ENCODE results near the gene KCNIP3. TPM values are rescaled to one million over a fixed set of nuclear protein-coding genes. Genes with fewer than 3 reads are reported as not detected.

The KCNIP3 gene
- total RNA-seq, 1 experiment from 2014 or later = 19.1 TPM

GRCh38 chr2:95348609-95349567 is 51.7 kb downstream of the KCNIP3 start:
- Histone ChIP-seq H3K27me3 (ENCODE audit: low read length) (no peaks in the 10 kb centered on the region), H3K27ac (ENCODE audit: low read length) (no peak overlapping the region), H3K4me2 (ENCODE audit: low read length) (no peak overlapping the region), H3K79me2 (ENCODE audit: low read length) (no peaks in the 10 kb centered on the region), H2AFZ (ENCODE audit: low read length) (no peak overlapping the region), H3K4me1 (ENCODE audit: insufficient read depth, low read length) (peaks cover 13% of the 10 kb centered on the region), H3K9me2 (replicated peaks; ENCODE audit: low read length) (no peaks in the 10 kb centered on the region), H3K9me3 (ENCODE audit: low read length) (no peaks in the 10 kb centered on the region), H3K4me3 (ENCODE audit: low read length) (no peak overlapping the region), H3K36me3 (ENCODE audit: low read depth, low read length) (no peaks in the 10 kb centered on the region), H4K20me1 (ENCODE audit: low read length) (no peaks in the 10 kb centered on the region), H3K9ac (ENCODE audit: low read length) (no peak overlapping the region), H3F3A (ENCODE audit: low read length, unreplicated experiment) (no peaks in the 10 kb centered on the region)
- POLR2A ChIA-PET (ENCODE audit: unreplicated experiment) = no interaction called here
- TF ChIP-seq EZH2phosphoT487 (IDR thresholded peaks at IDR 0.05; ENCODE audit: borderline replicate concordance, low read length) = no peak
- no peak for TF ChIP-seq CTCF (conservative IDR thresholded peaks at IDR 0.05; ENCODE audit: low read depth, low read length)
- TF ChIP-seq EZH2 (IDR thresholded peaks at IDR 0.05; ENCODE audit: low read length, unreplicated experiment) = no peak
- BruUV-seq (replicated peaks) = no TSS peak
- DNase-seq (no peak), ATAC-seq (no peak)
- intact Hi-C loops (cut with micrococcal nuclease) = loop anchor here (5.0 kb wide), 1 partner anchor 53 kb away; the partner anchor contains the start of gene FAHD2A
- CTCF ChIA-PET = interaction anchor here (0.6 kb wide), 1 partner anchor 324 kb away, joined by 3 read pairs; no protein-coding TSS in a partner anchor

GRCh38 chr2:95349568-95350322 is 52.6 kb downstream of the KCNIP3 start:
- Histone ChIP-seq H3F3A (ENCODE audit: low read length, unreplicated experiment) (no peaks in the 10 kb centered on the region), H3K4me1 (ENCODE audit: insufficient read depth, low read length) (peaks cover 11% of the 10 kb centered on the region), H4K20me1 (ENCODE audit: low read length) (no peaks in the 10 kb centered on the region), H3K79me2 (ENCODE audit: low read length) (no peaks in the 10 kb centered on the region), H3K9me2 (replicated peaks; ENCODE audit: low read length) (no peaks in the 10 kb centered on the region), H3K27ac (ENCODE audit: low read length) (no peak overlapping the region), H3K4me2 (ENCODE audit: low read length) (no peak overlapping the region), H3K9me3 (ENCODE audit: low read length) (no peaks in the 10 kb centered on the region), H3K36me3 (ENCODE audit: low read depth, low read length) (no peaks in the 10 kb centered on the region), H3K9ac (ENCODE audit: low read length) (no peak overlapping the region), H3K4me3 (ENCODE audit: low read length) (no peak overlapping the region), H3K27me3 (ENCODE audit: low read length) (no peaks in the 10 kb centered on the region), H2AFZ (ENCODE audit: low read length) (no peak overlapping the region)
- intact Hi-C loops (cut with micrococcal nuclease) = loop anchor here (5.0 kb wide), 1 partner anchor 53 kb away; the partner anchor contains the start of gene FAHD2A
- CTCF ChIA-PET = no interaction called here
- TF ChIP-seq EZH2phosphoT487 (IDR thresholded peaks at IDR 0.05; ENCODE audit: borderline replicate concordance, low read length) (no peak), EZH2 (IDR thresholded peaks at IDR 0.05; ENCODE audit: low read length, unreplicated experiment) (no peak), CTCF (conservative IDR thresholded peaks at IDR 0.05; ENCODE audit: low read depth, low read length) (no peak)
- POLR2A ChIA-PET (ENCODE audit: unreplicated experiment) = no interaction called here
- DNase-seq (no peak), ATAC-seq (no peak)
- BruUV-seq (replicated peaks) = no TSS peak
